H1 (cell line): ENCODE results near the gene MGAT5. TPM values are rescaled to one million over a fixed set of nuclear protein-coding genes. Genes with fewer than 3 reads are reported as not detected.

Experiments used
- CTCF ChIA-PET: fragments of 300-600 bp; sonication (Branson Sonifier 250); formaldehyde crosslinking; loops from one replicate; lab custom pipeline; 2021; ENCODE audit not compliant: partially characterized antibody; lab: Charles Lee
- POLR2A ChIA-PET: fragments of 300-600 bp; sonication (Branson Sonifier 250); formaldehyde crosslinking; loops from one replicate; lab custom pipeline; 2021; ENCODE audit warnings: inconsistent platforms; ENCODE audit not compliant: partially characterized antibody; lab: Charles Lee
- DNase-seq, 2 experiments: peaks; one replicate each; pipeline versions ENCODE4 v3.0.0 to v3.0.0-alpha.2; 2010 to 2022; ENCODE audit warnings: low spot score in 2 of 2, low read depth in 1 of 2, mixed read lengths in 1 of 2
- FAIRE-seq: peaks from 2 replicates; lab custom pipeline; 2011; peaks lifted over from hg19 to GRCh38; lab: Jason Lieb, UNC
- H2AFZ ChIP-seq: 2 replicates; pipeline ENCODE4 v1.8.1; 2012; ENCODE audit warnings: low read length, inconsistent platforms
- H2AK5ac ChIP-seq: 2 replicates; pipeline ENCODE4 v1.6.1; 2013; ENCODE audit warnings: low read depth, low read length
- H2BK120ac ChIP-seq: replicated peaks from 2 replicates; pipeline ENCODE3; 2013; ENCODE audit warnings: low read depth, low read length, inconsistent platforms
- H2BK12ac ChIP-seq: 2 replicates; pipeline ENCODE4 v1.6.1; 2013; ENCODE audit warnings: low read depth, low read length
- H2BK15ac ChIP-seq: 2 replicates; pipeline ENCODE4 v1.6.1; 2013; ENCODE audit warnings: low read length
- H2BK20ac ChIP-seq: 2 replicates; pipeline ENCODE4 v1.6.1; 2013; ENCODE audit warnings: low read length
- H2BK5ac ChIP-seq: 2 replicates; pipeline ENCODE4 v1.6.1; 2013; ENCODE audit warnings: low read depth, low read length
- H3K14ac ChIP-seq: 2 replicates; pipeline ENCODE4 v1.6.1; 2013; ENCODE audit warnings: inconsistent platforms; ENCODE audit not compliant: insufficient read length
- H3K18ac ChIP-seq: 2 replicates; pipeline ENCODE4 v1.6.1; 2013; ENCODE audit warnings: low read length; ENCODE audit errors: extremely low read depth
- H3K23ac ChIP-seq: 2 replicates; pipeline ENCODE4 v1.6.1; 2013; ENCODE audit warnings: inconsistent platforms; ENCODE audit not compliant: insufficient read length
- H3K23me2 ChIP-seq: 2 replicates; pipeline ENCODE4 v1.6.1; 2013; ENCODE audit warnings: low read depth, low read length
- H3K27ac ChIP-seq: 2 replicates; pipeline ENCODE4 v1.6.1; 2011; ENCODE audit warnings: low read depth, low read length, inconsistent platforms
- H3K27me3 ChIP-seq, 4 experiments: replicated peaks in 1 of 4; 1 replicate in 1 of 4; 2 replicates in 3 of 4; pipeline versions ENCODE4 v1.6.1 to v1.8.1; 2011 to 2013; ENCODE audit warnings: low read length in 3 of 4, mild to moderate bottlenecking in 3 of 4, inconsistent platforms in 2 of 4, mixed read lengths in 2 of 4, moderate library complexity in 1 of 4; ENCODE audit not compliant: control insufficient read depth in 3 of 4, insufficient read depth in 3 of 4; ENCODE audit errors: extremely low read depth in 1 of 4
- H3K36me3 ChIP-seq, 4 experiments: 2 replicates each; pipeline versions ENCODE4 v1.6.1 to v1.8.1; 2011 to 2013; ENCODE audit warnings: mild to moderate bottlenecking in 4 of 4, low read length in 3 of 4, moderate library complexity in 2 of 4, control low read depth in 1 of 4, inconsistent platforms in 1 of 4; ENCODE audit not compliant: insufficient read depth in 4 of 4, control insufficient read depth in 2 of 4
- H3K4ac ChIP-seq: replicated peaks from 2 replicates; pipeline ENCODE3; 2013; ENCODE audit warnings: low read length, low read depth, mixed read lengths, inconsistent platforms; ENCODE audit not compliant: insufficient read length
- H3K4me1 ChIP-seq, 4 experiments: replicated peaks in 1 of 4; 1 replicate in 1 of 4; 2 replicates in 3 of 4; pipeline versions ENCODE4 v1.6.1 to v1.8.1; 2011 to 2013; ENCODE audit warnings: low read length in 3 of 4, inconsistent platforms in 2 of 4, mixed read lengths in 1 of 4; ENCODE audit not compliant: insufficient read depth in 4 of 4, control insufficient read depth in 3 of 4
- H3K4me2 ChIP-seq, 2 experiments: 2 replicates each; pipeline versions ENCODE4 v1.6.1 to v1.8.1; 2011 to 2013; ENCODE audit warnings: low read depth in 2 of 2, low read length in 2 of 2, control low read depth in 1 of 2, inconsistent platforms in 1 of 2, mild to moderate bottlenecking in 1 of 2; ENCODE audit not compliant: insufficient read depth in 1 of 2
- H3K4me3 ChIP-seq, 4 experiments: fragments of 200-600, 300-600 bp in 1 of 4; sonication (generic), shearing (Covaris generic), sonication (Bioruptor Twin) in 1 of 4; 2 replicates each; pipeline versions ENCODE4 v1.5.1 to v1.8.1; 2011 to 2016; ENCODE audit warnings: low read length in 4 of 4, low read depth in 3 of 4, control low read depth in 2 of 4, inconsistent platforms in 2 of 4, mild to moderate bottlenecking in 2 of 4, mixed read lengths in 1 of 4, moderate library complexity in 1 of 4; ENCODE audit not compliant: insufficient read depth in 2 of 4; ENCODE audit errors: extremely low read depth in 1 of 4
- H3K56ac ChIP-seq: replicated peaks from 2 replicates; pipeline ENCODE3; 2013; ENCODE audit warnings: low read depth, mild to moderate bottlenecking, mixed read lengths, low read length, inconsistent platforms; ENCODE audit not compliant: insufficient read length
- H3K79me1 ChIP-seq: 2 replicates; pipeline ENCODE4 v1.6.1; 2013; ENCODE audit warnings: low read depth, low read length, control low read depth
- H3K79me2 ChIP-seq, 2 experiments: 2 replicates each; pipeline versions ENCODE4 v1.6.1 to v1.8.1; 2012 to 2013; ENCODE audit warnings: low read length in 2 of 2, mild to moderate bottlenecking in 2 of 2, inconsistent platforms in 1 of 2; ENCODE audit not compliant: insufficient read depth in 2 of 2, control insufficient read depth in 1 of 2
- H3K9ac ChIP-seq, 4 experiments: replicated peaks in 1 of 4; 1 replicate in 1 of 4; 2 replicates in 3 of 4; pipeline versions ENCODE4 v1.6.1 to v1.8.1; 2011 to 2013; ENCODE audit warnings: low read depth in 3 of 4, low read length in 3 of 4, control low read depth in 2 of 4, mild to moderate bottlenecking in 2 of 4, moderate library complexity in 2 of 4, inconsistent platforms in 1 of 4; ENCODE audit errors: extremely low read depth in 1 of 4
- H3K9me3 ChIP-seq, 2 experiments: 2 replicates each; pipeline versions ENCODE4 v1.6.1 to v1.8.1; 2012 to 2013; ENCODE audit warnings: mild to moderate bottlenecking in 2 of 2, moderate library complexity in 2 of 2, control low read depth in 1 of 2, inconsistent platforms in 1 of 2, low read depth in 1 of 2, low read length in 1 of 2, mixed read lengths in 1 of 2; ENCODE audit not compliant: insufficient read depth in 2 of 2
- H4K20me1 ChIP-seq, 2 experiments: replicated peaks in 1 of 2; 2 replicates each; pipeline versions ENCODE3 to v1.8.1; 2011 to 2013; ENCODE audit warnings: inconsistent platforms in 2 of 2, low read length in 2 of 2, mild to moderate bottlenecking in 1 of 2; ENCODE audit not compliant: insufficient read depth in 2 of 2, control insufficient read depth in 1 of 2
- H4K5ac ChIP-seq: 2 replicates; pipeline ENCODE4 v1.6.1; 2013; ENCODE audit warnings: low read length, low read depth, mixed read lengths, inconsistent platforms; ENCODE audit not compliant: insufficient read length
- H4K8ac ChIP-seq: 2 replicates; pipeline ENCODE4 v1.8.0; 2013; ENCODE audit warnings: mild to moderate bottlenecking, moderate library complexity, low read length, inconsistent platforms; ENCODE audit not compliant: insufficient read depth; ENCODE audit errors: extremely low read depth
- H4K91ac ChIP-seq: replicated peaks from 2 replicates; pipeline ENCODE3; 2013; ENCODE audit warnings: low read length, mixed read lengths, inconsistent platforms; ENCODE audit not compliant: insufficient read length
- ASH2L ChIP-seq: fragments of 200-600, 300-600 bp; sonication (generic); IDR thresholded peaks from one replicate; pipeline ENCODE4 v1.7.1; 2017; ENCODE audit warnings: low read length
- ATF2 ChIP-seq: IDR thresholded peaks from 2 replicates; pipeline ENCODE4 v1.6.1; 2012; ENCODE audit warnings: low read length, inconsistent platforms
- CEBPB ChIP-seq: IDR thresholded peaks from 2 replicates; pipeline ENCODE4 v1.6.1; 2012; ENCODE audit warnings: low read depth, low read length
- CHD2 ChIP-seq: IDR thresholded peaks from 2 replicates; pipeline ENCODE4 v1.6.1; 2012; ENCODE audit warnings: low read length, improper control_type of control experiment
- CTCF ChIP-seq, 3 experiments: IDR thresholded peaks; 1 replicate in 2 of 3; 2 replicates in 1 of 3; pipeline versions ENCODE4 v1.5.1 to v1.6.1; 2011; ENCODE audit warnings: low read length in 3 of 3, mild to moderate bottlenecking in 3 of 3, inconsistent platforms in 2 of 3, low read depth in 1 of 3, moderate library complexity in 1 of 3; ENCODE audit not compliant: insufficient read depth in 1 of 3; ENCODE audit errors: control extremely low read depth in 1 of 3
- JUN ChIP-seq: IDR thresholded peaks from 2 replicates; pipeline ENCODE4 v1.6.1; 2011; ENCODE audit warnings: low read depth, mild to moderate bottlenecking, improper control_type of control experiment, low read length
- POLR2A ChIP-seq, 2 experiments: IDR thresholded peaks; 1 replicate in 1 of 2; 2 replicates in 1 of 2; pipeline ENCODE4 v1.6.1; 2011; ENCODE audit warnings: low read depth in 2 of 2, low read length in 2 of 2, mild to moderate bottlenecking in 2 of 2; ENCODE audit errors: control extremely low read depth in 1 of 2
- SIRT6 ChIP-seq: IDR thresholded peaks from one replicate; pipeline ENCODE4 v1.7.1; 2012; ENCODE audit warnings: low read length, inconsistent platforms
- SP1 ChIP-seq: IDR thresholded peaks from 2 replicates; pipeline ENCODE4 v1.6.1; 2011; ENCODE audit warnings: low read depth, low read length
- TAF7 ChIP-seq: optimal IDR thresholded peaks from 2 replicates; pipeline ENCODE3; 2011; ENCODE audit warnings: low read depth, mild to moderate bottlenecking, inconsistent platforms, low read length, moderate library complexity, borderline replicate concordance
- ZNF274 ChIP-seq: IDR thresholded peaks from 2 replicates; pipeline ENCODE4 v1.7.0; 2012; ENCODE audit warnings: low read length, borderline replicate concordance; ENCODE audit errors: extremely low read depth
- WGBS, 2 experiments: shearing (Covaris generic) in 1 of 2; methylation state at CpG; one replicate each; pipeline versions ENCODE4 v1.1.6 to v1.1.7; 2013 to 2015; ENCODE audit warnings: low lambda C conversion rate in 2 of 2, mixed read lengths in 2 of 2, inconsistent platforms in 1 of 2, low coverage in 1 of 2, missing lambda C conversion rate in 1 of 2; ENCODE audit not compliant: insufficient replicate concordance in 2 of 2, insufficient coverage in 1 of 2, insufficient read length in 1 of 2; ENCODE audit errors: extremely low coverage in 1 of 2, missing lambda C conversion rate in 1 of 2; 5-methylcytosine and 5-hydroxymethylcytosine counted together
- polyA plus RNA-seq, 7 experiments: library from polyadenylated mRNA; depleted of rRNA in 3 of 7; stranded (reverse) in 5 of 7; unstranded in 2 of 7; fragments of >200 nt in 5 of 7; fragments of 200-250 nt in 2 of 7; gene quantifications; 1 replicate in 5 of 7; 2 replicates in 1 of 7; 4 replicates in 1 of 7; pipeline versions ENCODE4 v1.2.1 to v1.2.3, GENCODE V29; 2011 to 2013; ENCODE audit warnings: missing spikeins in 2 of 7, mixed read lengths in 2 of 7
- total RNA-seq: library from RNA; stranded (reverse); fragmentation: NEBNext Ultra II Directional; extraction: Animal tissue kit (Norgen Biotek cat#: 25700); gene quantifications from 2 replicates; pipeline ENCODE4 v1.2.1, GENCODE V29; 2021

MGAT5 gene
- total and polyA plus RNA-seq, 2 of the 8 experiments (the other 6 are each of a cell fraction or from before 2014, with no cell fraction given) = 11.2 to 49.2 TPM

- H3K36me3 ChIP-seq = peaks cover 0 to 4% (median 0%) of the 10 kb centered on the region in 4 experiments; a peak in 2 of 8 replicates
- H3K18ac ChIP-seq = no peak overlapping the region
- H3K23ac ChIP-seq = no peak overlapping the region
- no peak for FAIRE-seq
- H3K79me1 ChIP-seq = peaks cover 8% of the 10 kb centered on the region
- no peak overlapping the region for H4K91ac ChIP-seq
- H3K4me3 ChIP-seq = no peak overlapping the region
- no peak overlapping the region for H2BK20ac ChIP-seq
- peaks cover 3 to 61% of the 10 kb centered on the region in 2 experiments; a peak in 3 of 4 replicates for H3K79me2 ChIP-seq
- no peak overlapping the region for H3K14ac ChIP-seq
- H4K20me1 ChIP-seq = no peaks in the 10 kb centered on the region
- DNase-seq = no peak
- no peak overlapping the region for H2BK120ac ChIP-seq
- H3K56ac ChIP-seq = no peak overlapping the region
- CTCF ChIA-PET = interaction anchor here (1.0 to 5.0 kb wide), 4 partner anchors 18 to 183 kb away, joined by 3 to 43 read pairs (median 14); no protein-coding TSS in a partner anchor
- no peak overlapping the region for H4K8ac ChIP-seq
- H3K4ac ChIP-seq = no peak overlapping the region
- WGBS, 2 experiments = 67% methylated on average over 4 of the region's 4 CpGs; no CpG with 5 or more reads in 1 of the 2 experiments
- peaks cover 0 to 5% (median 2%) of the 10 kb centered on the region in 4 experiments; a peak in 3 of 7 replicates for H3K4me1 ChIP-seq
- H3K9me3 ChIP-seq = peaks cover 20 to 22% of the 10 kb centered on the region in 2 experiments; a peak in 3 of 4 replicates
- H2BK5ac ChIP-seq = no peak overlapping the region
- POLR2A ChIA-PET = no interaction called here
- H2BK15ac ChIP-seq = no peak overlapping the region
- no peak overlapping the region for H2AK5ac ChIP-seq
- no peaks in the 10 kb centered on the region; a peak in 1 of 7 replicates for H3K27me3 ChIP-seq
- no peaks in the 10 kb centered on the region for H3K23me2 ChIP-seq
- H3K9ac ChIP-seq = no peak overlapping the region
- H4K5ac ChIP-seq = no peak overlapping the region
- no peak overlapping the region for H2AFZ ChIP-seq
- no peak overlapping the region for H2BK12ac ChIP-seq
- H3K27ac ChIP-seq = no peak overlapping the region
- H3K4me2 ChIP-seq = no peak overlapping the region
- TF ChIP-seq CTCF (IDR thresholded peaks at IDR 0.05; ENCODE audit: control extremely low read depth in 1 of 3, insufficient read depth in 1 of 3, low read depth in 1 of 3, low read length in 3 of 3) (no peak), ATF2 (no peak), POLR2A (IDR thresholded peaks at IDR 0.05; ENCODE audit: control extremely low read depth in 1 of 2, low read depth in 2 of 2, low read length in 2 of 2) (no peak), CEBPB (no peak), ZNF274 (no peak), ASH2L (no peak), SIRT6 (no peak), CHD2 (no peak), SP1 (no peak), JUN (no peak), TAF7 (no peak)
Observed at GRCh38 chr2:134226601-134227000, 27.3 kb upstream of the MGAT5 start.
